HG03175 (cell line): ENCODE data around the gene TADA1.
"Not testable (repeated sequence)": the region's sequence is repeated elsewhere in the genome, so short reads cannot be mapped to it uniquely, and the experiment has no call there.

ENCODE experiments used
- ATAC-seq: cut with Tn5 transposase; IDR thresholded peaks from one replicate; pipeline ENCODE4 v1.9.1; 2021; ENCODE audit warnings: mild to moderate bottlenecking, moderate library complexity; ENCODE audit not compliant: unreplicated experiment

Gene TADA1

GRCh38 chr1:166895766-166896165, 19.7 kb upstream of the TADA1 start:
- ATAC-seq = no peak

GRCh38 chr1:166889776-166890175, 13.7 kb upstream of the TADA1 start:
- no peak for ATAC-seq

- ATAC-seq = no peak
Measured at GRCh38 chr1:166888373-166889111, 12.5 kb upstream of the TADA1 start.

GRCh38 chr1:166884971-166885370, 8.9 kb upstream of the TADA1 start:
- ATAC-seq = peak; percentile 47

GRCh38 chr1:166884040-166884642, 8.1 kb upstream of the TADA1 start:
- ATAC-seq = peak; percentile 60

GRCh38 chr1:166882893-166883292, 6.8 kb upstream of the TADA1 start:
- ATAC-seq = no peak

GRCh38 chr1:166878173-166878917, 2.3 kb upstream of the TADA1 start:
- ATAC-seq = not testable (repeated sequence)

GRCh38 chr1:166876540-166876838, 425 bp upstream of the TADA1 start:
- no peak for ATAC-seq

- ATAC-seq = no peak
Measured at GRCh38 chr1:166875302-166875733, 746 bp downstream of the TADA1 start.

GRCh38 chr1:166874464-166874863, 1.6 kb downstream of the TADA1 start:
- no peak for ATAC-seq

- no peak for ATAC-seq
Measured at GRCh38 chr1:166870584-166870983, 5.5 kb downstream of the TADA1 start.

GRCh38 chr1:166869318-166870099, 6.6 kb downstream of the TADA1 start:
- ATAC-seq = no peak

- no peak for ATAC-seq
Measured at GRCh38 chr1:166868639-166869038, 7.4 kb downstream of the TADA1 start.

- no peak for ATAC-seq
Measured at GRCh38 chr1:166865926-166866325, 10.1 kb downstream of the TADA1 start.

GRCh38 chr1:166859597-166859996, 16.5 kb downstream of the TADA1 start:
- no peak for ATAC-seq

GRCh38 chr1:166858726-166859419, 17.2 kb downstream of the TADA1 start:
- no peak for ATAC-seq

- no peak for ATAC-seq
Measured at GRCh38 chr1:166857995-166858394, 18.1 kb downstream of the TADA1 start.

GRCh38 chr1:166855558-166855957, 20.5 kb downstream of the TADA1 start:
- ATAC-seq = no peak

GRCh38 chr1:166852918-166853317, 23.1 kb downstream of the TADA1 start:
- no peak for ATAC-seq

GRCh38 chr1:166849135-166849534, 26.9 kb downstream of the TADA1 start:
- no peak for ATAC-seq

GRCh38 chr1:166848193-166848592, 27.9 kb downstream of the TADA1 start:
- ATAC-seq = no peak
